Esophagus squamous epithelium (tissue), 5 donors: ENCODE results near the gene ABCC1. TPM values are rescaled to one million over a fixed set of nuclear protein-coding genes. Genes with fewer than 3 reads are reported as not detected.

Experiments used
- DNase-seq: peaks from one replicate; lab custom pipeline; 2025; lab: John Stamatoyannopoulos, UW
- H3K27ac ChIP-seq, 4 donors: fragments of 200-600 bp; sonication (generic); one replicate each; pipeline ENCODE4 v1.5.1; 2016 to 2019; ENCODE audit warnings: mild to moderate bottlenecking in 1 of 4
- H3K27me3 ChIP-seq, 4 donors: fragments of 200-600 bp; sonication (generic); 1 replicate in 3 of 4; 2 replicates in 1 of 4; pipeline versions ENCODE4 v1.5.1 to v1.6.0; 2017 to 2021; ENCODE audit warnings: antibody characterized with exemption in 1 of 4
- H3K36me3 ChIP-seq, 3 donors: fragments of 200-600 bp; sonication (generic); one replicate each; pipeline ENCODE4 v1.5.1; 2016 to 2019
- H3K4me1 ChIP-seq, 3 donors: fragments of 200-600 bp; sonication (generic); one replicate each; pipeline ENCODE4 v1.5.1; 2017 to 2019
- H3K4me3 ChIP-seq, 4 donors: fragments of 200-600 bp; sonication (generic); 1 replicate in 3 of 4; 2 replicates in 1 of 4; pipeline ENCODE4 v1.5.1; 2016 to 2019; ENCODE audit warnings: mild to moderate bottlenecking in 2 of 4, moderate library complexity in 1 of 4
- H3K9me3 ChIP-seq, 3 donors: fragments of 200-600 bp; sonication (generic); one replicate each; pipeline ENCODE4 v1.5.1; 2016 to 2019
- POLR2A ChIP-seq, 4 donors: fragments of 450-650 bp; IDR thresholded peaks; one replicate each; pipeline ENCODE4 v1.6.1; 2017; ENCODE audit warnings: antibody characterized with exemption in 4 of 4, mild to moderate bottlenecking in 4 of 4, moderate library complexity in 3 of 4
- WGBS, 2 donors: methylation state at CpG; one replicate each; pipeline ENCODE4 v1.1.5; 2018; 5-methylcytosine and 5-hydroxymethylcytosine counted together
- intact Hi-C: fragments of 100-400 bp; cut with DNase I; formaldehyde crosslinking; loops from one replicate; pipeline ENCODE4 v1.15.0; 2022
- total RNA-seq, 4 donors: library from RNA; depleted of rRNA; stranded (reverse); fragments of >200 nt; gene quantifications; one replicate each; pipeline ENCODE4 v1.1.0, GENCODE V29; 2016
- TF ChIP-seq, protein P1 (sequence below), 6 experiments: fragments of 450-650 bp in 4 of 6; fragments of 200-600 bp in 2 of 6; sonication (generic) in 2 of 6; IDR thresholded peaks; one replicate each; pipeline ENCODE4 v1.5.1; 2016 to 2019; ENCODE audit warnings: antibody characterized with exemption in 6 of 6, mild to moderate bottlenecking in 4 of 6, moderate library complexity in 4 of 6
- donor health status: DM: yes; HTN: yes; CAD: no.

ABCC1 gene
- total RNA-seq, 4 donors from 2014 or later = 22.9 to 56.7 (median 46.9) TPM

DNA sequence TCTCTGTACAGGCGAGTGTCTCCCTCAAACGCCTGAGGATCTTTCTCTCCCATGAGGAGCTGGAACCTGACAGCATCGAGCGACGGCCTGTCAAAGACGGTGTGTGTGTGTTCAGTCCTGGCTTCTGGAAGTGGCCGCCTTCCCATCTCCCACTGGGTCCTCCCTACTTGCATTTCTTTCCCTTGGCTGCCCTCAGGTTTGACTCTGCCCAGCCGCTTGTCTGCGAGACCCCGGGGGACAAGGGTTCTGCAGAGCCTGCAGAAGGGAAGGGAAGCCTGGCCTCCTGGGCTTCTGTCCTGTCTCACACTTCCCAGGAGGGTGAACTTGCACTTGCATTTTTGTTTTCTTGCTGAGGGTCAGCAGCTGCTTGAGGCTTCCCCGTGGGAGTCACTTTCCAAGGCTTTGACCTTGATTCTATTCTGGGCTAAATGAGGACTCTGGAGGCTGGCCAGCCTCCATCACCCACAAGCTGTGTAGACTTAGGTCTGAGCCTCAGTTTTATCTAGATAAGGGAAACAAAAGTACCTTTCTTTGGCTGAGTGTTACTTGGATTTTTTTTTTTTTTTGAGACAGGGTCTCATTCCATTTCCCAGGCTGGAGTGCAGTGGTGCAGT, 122.3 kb downstream of the ABCC1 start:
- DNase-seq = no peak
- peaks cover 0 to 42% (median 19%) of the 10 kb centered on the region in 3 donors for H3K4me1 ChIP-seq
- intact Hi-C loops = no loop called here
- no peak overlapping the region for H3K4me3 ChIP-seq
- H3K9me3 ChIP-seq = no peaks in the 10 kb centered on the region
- WGBS, 2 donors = 62 to 75% methylated on average over 11 of the region's 11 CpGs
- peaks cover 4 to 92% (median 7%) of the 10 kb centered on the region in 3 donors for H3K36me3 ChIP-seq
- no peaks in the 10 kb centered on the region for H3K27me3 ChIP-seq
- peak overlapping the region in 3 of 4 donors; percentile 11 to 58 (median 51) for H3K27ac ChIP-seq
- TF ChIP-seq, protein P1, sequence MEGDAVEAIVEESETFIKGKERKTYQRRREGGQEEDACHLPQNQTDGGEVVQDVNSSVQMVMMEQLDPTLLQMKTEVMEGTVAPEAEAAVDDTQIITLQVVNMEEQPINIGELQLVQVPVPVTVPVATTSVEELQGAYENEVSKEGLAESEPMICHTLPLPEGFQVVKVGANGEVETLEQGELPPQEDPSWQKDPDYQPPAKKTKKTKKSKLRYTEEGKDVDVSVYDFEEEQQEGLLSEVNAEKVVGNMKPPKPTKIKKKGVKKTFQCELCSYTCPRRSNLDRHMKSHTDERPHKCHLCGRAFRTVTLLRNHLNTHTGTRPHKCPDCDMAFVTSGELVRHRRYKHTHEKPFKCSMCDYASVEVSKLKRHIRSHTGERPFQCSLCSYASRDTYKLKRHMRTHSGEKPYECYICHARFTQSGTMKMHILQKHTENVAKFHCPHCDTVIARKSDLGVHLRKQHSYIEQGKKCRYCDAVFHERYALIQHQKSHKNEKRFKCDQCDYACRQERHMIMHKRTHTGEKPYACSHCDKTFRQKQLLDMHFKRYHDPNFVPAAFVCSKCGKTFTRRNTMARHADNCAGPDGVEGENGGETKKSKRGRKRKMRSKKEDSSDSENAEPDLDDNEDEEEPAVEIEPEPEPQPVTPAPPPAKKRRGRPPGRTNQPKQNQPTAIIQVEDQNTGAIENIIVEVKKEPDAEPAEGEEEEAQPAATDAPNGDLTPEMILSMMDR (IDR thresholded peaks at IDR 0.05) = no peak
- TF ChIP-seq POLR2A (IDR thresholded peaks at IDR 0.05) = no peak

DNA sequence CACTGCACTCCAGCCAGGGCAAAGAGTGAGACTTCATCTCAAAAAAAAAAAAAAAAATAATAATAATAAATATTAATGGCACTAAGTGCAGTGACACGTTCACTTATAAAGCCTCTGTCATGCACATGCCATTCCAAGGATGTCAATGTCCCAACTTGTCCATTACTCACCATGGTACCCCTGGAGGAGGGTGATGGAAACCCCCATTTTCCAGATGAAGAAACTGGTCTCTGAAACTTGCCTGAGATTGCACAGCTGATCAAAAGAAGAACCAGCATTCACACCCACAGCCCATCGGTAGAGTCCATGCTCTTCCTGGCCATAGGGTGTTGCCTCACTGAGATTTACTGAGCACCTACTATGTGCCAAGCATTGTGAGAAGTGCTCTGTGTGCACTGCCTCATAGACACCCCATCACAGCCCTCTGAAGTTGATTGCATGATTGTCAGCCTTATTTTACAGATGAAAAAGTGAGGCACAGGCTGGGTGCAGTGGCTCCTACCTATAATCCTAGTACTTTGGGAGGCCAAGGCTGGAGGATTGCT, 123.7 kb downstream of the ABCC1 start:
- H3K27ac ChIP-seq = peak overlapping the region in 3 of 4 donors; percentile 6 to 65 (median 34)
- H3K4me3 ChIP-seq = no peak overlapping the region
- no peak for TF ChIP-seq POLR2A (IDR thresholded peaks at IDR 0.05)
- TF ChIP-seq, protein P1 (IDR thresholded peaks at IDR 0.05) = no peak
- H3K9me3 ChIP-seq = no peaks in the 10 kb centered on the region
- no peaks in the 10 kb centered on the region for H3K27me3 ChIP-seq
- WGBS, 2 donors = 19 to 23% methylated on average over 1 of the region's 2 CpGs
- peaks cover 8 to 92% (median 13%) of the 10 kb centered on the region in 3 donors for H3K36me3 ChIP-seq
- no peak for DNase-seq
- intact Hi-C loops = no loop called here
- H3K4me1 ChIP-seq = peaks cover 0 to 46% (median 19%) of the 10 kb centered on the region in 3 donors

GRCh38 chr16:16073891-16074881, 124.8 kb downstream of the ABCC1 start:
- intact Hi-C loops = no loop called here
- no peak for DNase-seq
- Histone ChIP-seq H3K4me3 (no peak overlapping the region), H3K9me3 (no peaks in the 10 kb centered on the region), H3K4me1 (peaks cover 0 to 38% (median 16%) of the 10 kb centered on the region in 3 donors), H3K27ac (peak overlapping the region; percentile 34 to 65 (median 51)), H3K27me3 (no peaks in the 10 kb centered on the region), H3K36me3 (peaks cover 8 to 94% (median 17%) of the 10 kb centered on the region in 3 donors)
- WGBS, 2 donors = 64 to 75% methylated on average over 15 to 17 of the region's 19 CpGs
- TF ChIP-seq, protein P1 (IDR thresholded peaks at IDR 0.05) = no peak
- TF ChIP-seq POLR2A (IDR thresholded peaks at IDR 0.05) = no peak

GRCh38 chr16:16075488-16076422, 126.3 kb downstream of the ABCC1 start:
- H3K4me3 ChIP-seq = no peak overlapping the region
- no peak for DNase-seq
- peak overlapping the region; percentile 30 to 79 (median 62) for H3K27ac ChIP-seq
- TF ChIP-seq POLR2A (IDR thresholded peaks at IDR 0.05) = no peak
- TF ChIP-seq, protein P1 (IDR thresholded peaks at IDR 0.05) = no peak
- no peaks in the 10 kb centered on the region for H3K9me3 ChIP-seq
- H3K36me3 ChIP-seq = peaks cover 8 to 95% (median 23%) of the 10 kb centered on the region in 3 donors
- intact Hi-C loops = no loop called here
- no peaks in the 10 kb centered on the region for H3K27me3 ChIP-seq
- H3K4me1 ChIP-seq = peaks cover 0 to 36% (median 16%) of the 10 kb centered on the region in 3 donors
- 73 to 75% methylated on average over 21 to 26 of the region's 31 CpGs for WGBS, 2 donors
